GM12892 (cell line): ENCODE data around the gene CUL3.

Experiments
- DNase-seq: peaks from one replicate; pipeline ENCODE4 v3.0.0; 2011; ENCODE audit not compliant: insufficient read length
- FAIRE-seq: peaks from 2 replicates; lab custom pipeline; 2011; peaks lifted over from hg19 to GRCh38; lab: Jason Lieb, UNC
- POLR2A ChIP-seq: IDR thresholded peaks from 2 replicates; pipeline ENCODE4 v1.6.1; 2011; ENCODE audit warnings: low read depth, low read length, control low read depth
- POLR2AphosphoS5 ChIP-seq: IDR thresholded peaks from 2 replicates; pipeline ENCODE4 v1.6.1; 2011; ENCODE audit warnings: low read depth, low read length, control low read depth
- TAF1 ChIP-seq: IDR thresholded peaks from 2 replicates; pipeline ENCODE4 v1.6.1; 2011; ENCODE audit warnings: low read depth, mild to moderate bottlenecking, control low read depth, low read length, borderline replicate concordance

CUL3 gene

DNA sequence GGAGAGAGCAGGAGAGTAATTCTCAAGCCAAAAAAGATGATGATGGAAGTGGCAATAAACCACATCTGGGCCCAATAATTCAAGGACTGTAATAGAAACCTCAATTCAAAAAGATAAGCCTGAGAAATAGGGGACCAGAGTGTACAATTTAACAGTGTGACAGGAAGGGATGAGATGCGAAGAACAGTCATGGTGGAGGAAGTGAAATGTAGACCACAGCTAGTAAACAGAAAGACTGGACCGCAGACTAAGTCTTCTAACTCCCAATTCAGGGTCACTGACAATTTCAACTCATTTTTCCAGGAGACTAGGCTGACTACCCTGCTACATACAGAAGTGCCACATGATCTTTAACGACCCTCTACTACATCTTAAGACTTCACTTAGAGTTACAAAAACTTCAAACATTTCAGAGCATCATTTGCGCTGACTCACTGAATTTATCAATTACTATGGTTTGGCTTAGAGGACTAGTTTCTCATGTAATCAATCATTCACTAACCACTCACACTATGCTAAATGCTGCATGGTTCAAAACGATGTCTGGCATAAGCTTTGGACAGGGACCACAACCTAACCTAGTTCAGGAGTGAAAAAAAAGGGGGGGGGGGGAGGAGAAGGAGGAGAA, 9.0 kb downstream of the CUL3 start:
- no peak for DNase-seq
- peak; percentile 86 for FAIRE-seq
- TF ChIP-seq POLR2A (no peak), POLR2AphosphoS5 (no peak), TAF1 (no peak)

DNA sequence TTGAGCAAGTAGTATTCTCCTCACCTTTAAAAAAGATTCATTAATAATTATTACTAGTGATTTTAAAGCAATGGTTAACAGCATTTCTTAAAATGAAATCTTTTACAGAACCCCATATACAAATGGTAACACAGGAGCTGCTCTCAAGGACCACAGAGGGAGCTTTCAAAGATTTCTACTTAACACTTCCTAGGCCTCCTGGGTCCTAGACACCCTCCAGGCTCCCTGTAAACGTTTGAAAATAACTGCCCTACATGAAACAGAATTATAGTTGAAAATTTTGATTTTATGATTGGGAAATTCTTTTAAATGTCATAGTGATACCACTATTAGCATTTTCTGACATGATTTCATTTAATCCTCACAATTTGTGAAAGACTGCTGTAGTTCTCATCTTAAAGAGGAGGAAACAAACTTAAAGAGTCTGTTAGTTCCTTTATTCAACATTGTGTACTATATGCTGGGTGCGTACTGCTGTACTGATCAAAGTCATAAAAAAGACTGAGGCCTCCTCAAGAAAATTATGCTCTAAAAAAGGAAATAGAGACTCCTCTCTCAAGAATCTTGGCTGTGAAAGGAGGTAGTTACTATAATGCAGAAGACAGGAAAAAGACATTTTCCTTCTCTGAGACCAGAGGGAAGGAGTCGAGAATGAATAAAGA, 10.6 kb downstream of the CUL3 start:
- DNase-seq (no peak), FAIRE-seq (no peak)
- TF ChIP-seq TAF1 (no peak), POLR2AphosphoS5 (no peak), POLR2A (no peak)

DNA sequence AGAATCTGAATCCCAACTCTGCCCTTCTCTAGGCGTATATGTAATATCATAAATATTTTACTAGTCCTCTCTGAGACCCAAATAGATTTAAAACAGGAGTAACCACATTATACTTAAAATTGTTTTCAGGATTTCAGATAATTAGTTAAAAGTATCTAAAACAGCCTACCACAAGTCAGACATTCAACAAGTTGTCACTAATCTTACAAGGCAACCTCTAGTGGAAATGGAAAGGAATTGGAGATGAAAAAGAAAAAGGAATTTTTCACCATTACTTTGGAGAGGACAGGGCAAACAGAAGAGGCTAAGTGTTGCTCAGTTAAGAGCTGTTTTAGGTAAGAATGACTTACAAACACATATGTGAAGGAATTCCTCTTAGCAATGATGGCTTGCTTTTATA, 11.4 kb downstream of the CUL3 start:
- no peak for FAIRE-seq
- DNase-seq = no peak
- TF ChIP-seq TAF1 = no peak
- TF ChIP-seq POLR2A = no peak
- no peak for TF ChIP-seq POLR2AphosphoS5

DNA sequence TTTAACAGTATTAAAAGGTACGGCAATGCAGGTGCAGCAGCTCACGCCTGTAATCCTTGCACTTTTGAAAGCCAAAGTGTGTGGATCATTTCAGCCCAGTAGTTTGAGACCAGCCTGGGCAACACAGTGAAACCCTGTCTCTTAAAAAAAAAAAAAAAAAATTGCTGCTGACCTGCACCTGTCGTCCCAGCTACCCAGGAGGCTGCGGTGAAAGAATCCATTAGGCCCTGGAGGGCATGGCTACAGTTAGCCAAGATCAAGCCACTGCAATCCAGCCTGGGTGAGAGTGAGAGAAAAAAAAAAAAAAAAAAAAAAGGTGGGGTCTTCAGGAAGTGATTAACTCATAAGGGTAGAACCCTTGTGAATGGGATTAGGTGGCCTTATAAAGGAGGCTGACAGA, 12.8 kb downstream of the CUL3 start:
- FAIRE-seq (no peak), DNase-seq (no peak)
- TF ChIP-seq POLR2A (no peak), POLR2AphosphoS5 (no peak), TAF1 (no peak)

DNA sequence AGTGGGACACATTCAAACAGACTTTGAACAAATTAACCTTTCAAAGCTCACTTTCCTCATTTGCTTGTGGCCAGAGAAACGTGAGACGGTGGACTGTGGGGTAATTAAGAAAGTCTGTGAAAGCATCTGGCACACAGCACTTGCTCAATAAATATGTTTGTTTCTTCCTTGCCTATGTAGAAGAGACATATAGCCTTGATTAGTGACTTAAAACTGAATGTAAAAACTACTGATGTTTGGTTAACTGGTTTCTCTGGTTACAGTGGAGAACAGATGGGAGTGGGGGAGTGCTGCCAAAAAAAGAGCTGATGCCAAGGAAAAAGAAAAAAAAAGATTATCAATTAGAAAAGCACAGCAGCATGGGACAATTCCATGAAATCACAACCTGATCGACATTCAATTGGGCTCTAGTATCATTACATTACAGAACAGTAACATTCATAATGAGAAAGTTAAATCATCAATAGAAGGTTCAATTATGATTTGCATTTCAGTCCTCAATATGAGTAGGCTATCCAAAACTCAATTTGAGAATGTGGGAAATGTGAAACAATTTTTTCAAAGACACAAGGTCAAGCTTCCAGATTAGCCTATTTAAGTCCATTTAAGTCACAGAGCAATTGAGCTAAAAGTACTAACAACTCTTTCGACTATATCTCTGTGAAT, 14.7 kb downstream of the CUL3 start:
- FAIRE-seq (peak; percentile 72), DNase-seq (no peak)
- TF ChIP-seq TAF1 (no peak), POLR2A (no peak), POLR2AphosphoS5 (no peak)

DNA sequence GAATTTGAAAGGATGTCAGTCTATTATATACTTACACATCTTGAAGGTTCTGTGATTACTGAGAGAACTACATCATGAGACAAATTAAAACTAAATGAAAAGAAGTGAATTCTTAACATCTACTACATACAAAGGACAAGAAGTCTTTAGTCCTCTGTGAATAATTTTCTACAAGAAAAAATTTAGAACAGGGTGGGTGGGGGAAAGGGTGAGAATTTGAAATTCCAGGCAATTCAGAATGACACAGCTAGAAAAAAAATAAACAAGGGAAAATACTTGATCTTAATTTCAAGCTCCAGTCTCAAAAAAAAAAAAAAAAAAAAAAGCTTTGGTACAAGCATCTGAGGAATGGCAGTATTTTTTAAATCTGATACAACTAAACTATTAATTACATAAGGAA, 15.5 kb downstream of the CUL3 start:
- no peak for DNase-seq
- TF ChIP-seq TAF1 (no peak), POLR2AphosphoS5 (no peak), POLR2A (no peak)
- FAIRE-seq = no peak

DNA sequence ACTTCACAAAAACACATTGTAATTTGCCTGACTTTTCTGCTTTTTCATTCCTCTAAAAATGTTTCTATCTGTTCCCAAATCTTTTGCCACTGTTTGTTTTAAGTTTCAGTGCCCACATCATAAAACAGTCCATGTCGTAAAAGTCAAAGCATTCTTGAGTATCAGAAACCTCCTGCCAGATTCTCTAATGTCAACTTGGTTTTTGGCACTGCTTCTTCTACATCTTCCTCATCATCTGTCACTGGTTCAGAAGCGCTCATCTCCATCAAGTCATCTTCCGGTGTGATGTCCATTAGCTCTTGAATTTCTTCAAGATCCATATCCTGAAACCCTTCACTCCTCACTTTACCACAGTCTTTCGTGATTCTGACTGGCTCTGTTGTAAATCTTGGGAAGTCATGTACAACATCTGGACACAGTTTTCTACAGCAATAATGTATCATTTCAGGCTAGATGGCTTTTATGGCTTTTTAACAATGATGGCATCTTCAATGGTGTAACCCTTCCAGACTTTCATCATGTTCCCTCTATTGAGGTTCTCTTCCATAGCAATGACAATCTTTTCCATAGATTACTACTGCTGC, 19.6 kb downstream of the CUL3 start:
- no peak for DNase-seq
- FAIRE-seq = peak; percentile 21
- no peak for TF ChIP-seq TAF1
- no peak for TF ChIP-seq POLR2AphosphoS5
- TF ChIP-seq POLR2A = no peak

DNA sequence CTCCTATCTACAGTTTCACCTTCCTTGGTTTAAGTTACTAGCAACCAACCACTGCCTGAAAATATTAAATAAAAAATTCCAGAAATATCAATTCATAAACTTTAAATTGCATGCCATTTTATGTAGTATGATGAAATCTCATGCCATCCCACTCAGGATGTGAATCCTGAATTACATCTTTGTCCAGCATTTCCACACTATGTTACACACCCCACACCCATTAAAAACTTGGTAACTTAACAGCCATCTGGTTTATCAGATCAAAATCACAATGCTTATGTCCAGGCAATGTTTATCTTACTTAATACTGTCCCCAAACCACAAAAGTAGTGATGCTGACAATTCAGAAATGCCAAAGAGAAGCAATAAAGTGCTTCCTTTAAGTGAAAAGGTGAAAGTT, 21.6 kb downstream of the CUL3 start:
- FAIRE-seq = no peak
- TF ChIP-seq POLR2A = no peak
- no peak for TF ChIP-seq TAF1
- no peak for TF ChIP-seq POLR2AphosphoS5

DNA sequence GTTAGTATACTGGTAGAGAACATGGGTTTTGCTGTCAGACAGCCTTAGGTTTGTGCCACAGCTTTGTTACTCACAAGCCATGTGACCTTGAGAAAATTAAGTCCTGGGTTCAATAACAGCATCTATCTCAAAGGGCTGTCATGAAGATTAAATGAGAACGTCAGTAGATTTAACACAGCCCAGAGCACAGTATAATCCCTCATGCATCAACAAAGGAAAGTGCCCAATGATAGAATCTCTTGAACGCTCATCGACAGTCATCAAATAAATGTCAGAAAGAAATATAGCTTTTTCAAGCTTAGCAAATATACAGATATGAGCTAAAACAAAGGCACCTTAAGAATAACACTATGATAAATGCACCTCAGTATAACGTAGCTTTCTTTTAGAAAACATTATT, 22.3 kb downstream of the CUL3 start:
- DNase-seq (no peak), FAIRE-seq (no peak)
- TF ChIP-seq POLR2AphosphoS5 = no peak
- TF ChIP-seq POLR2A = no peak
- TF ChIP-seq TAF1 = no peak

More for the DNA sequence above, 21.6 kb downstream of the CUL3 start:
- no peak for DNase-seq

DNA sequence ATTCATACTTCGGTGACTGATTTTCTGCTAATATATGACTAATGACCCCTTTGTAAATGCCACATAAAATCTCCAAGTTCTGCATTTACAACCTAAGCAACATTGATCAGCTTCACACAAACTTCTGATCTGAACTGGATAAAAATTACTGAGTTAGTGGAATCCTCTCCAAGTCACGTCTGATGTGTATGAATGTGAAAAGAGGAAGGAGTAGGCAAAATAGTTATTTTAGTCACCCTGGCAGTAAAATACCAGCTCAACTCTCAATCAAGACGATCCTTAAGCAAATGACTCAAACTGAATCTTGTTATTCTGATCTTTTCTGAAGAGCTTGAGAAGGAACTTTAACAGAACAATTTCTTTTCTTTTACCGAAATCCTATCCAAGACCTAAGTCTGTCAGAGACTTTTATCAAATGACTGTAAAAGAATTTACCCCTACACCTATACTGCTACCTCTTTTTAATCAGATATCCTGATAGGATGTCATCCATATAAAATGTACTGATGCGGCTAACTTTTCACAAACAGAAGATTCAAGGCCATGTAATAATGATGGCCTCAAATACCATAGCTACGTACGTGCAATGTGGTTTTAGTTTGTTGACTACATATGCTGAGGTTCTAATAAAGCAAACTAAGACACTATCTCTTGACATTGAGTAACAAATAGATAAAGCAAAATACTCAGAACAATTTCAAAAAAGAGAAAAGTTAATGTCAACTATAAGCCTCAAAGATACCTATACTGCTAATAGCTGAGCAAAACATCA, 23.7 kb downstream of the CUL3 start:
- FAIRE-seq (peak; percentile 38), DNase-seq (no peak)
- no peak for TF ChIP-seq POLR2A

DNA sequence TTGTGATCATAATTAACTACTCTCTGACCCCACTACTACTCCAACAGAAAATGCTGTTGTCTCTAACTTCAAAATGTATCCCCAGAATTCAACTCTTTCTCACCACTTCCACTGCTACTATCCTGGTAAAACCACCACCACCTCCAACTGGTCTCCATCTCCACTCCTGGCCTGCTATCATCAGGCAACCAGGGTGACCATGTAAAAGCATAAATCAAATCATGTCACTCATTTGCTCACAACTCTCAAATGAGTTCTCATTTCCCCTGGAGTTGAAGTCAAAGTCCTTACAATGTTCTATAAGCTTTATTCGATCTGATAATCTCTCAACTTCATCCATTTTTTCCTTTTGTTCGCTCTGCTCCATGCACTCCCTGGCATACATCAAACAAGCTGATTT, 24.6 kb downstream of the CUL3 start:
- no peak for TF ChIP-seq TAF1
- no peak for TF ChIP-seq POLR2A
- no peak for TF ChIP-seq POLR2AphosphoS5
- FAIRE-seq = peak; percentile 40
- no peak for DNase-seq
